ENCODE results near the gene HIVEP3. TPM values are rescaled to one million over a fixed set of nuclear protein-coding genes. Genes with fewer than 3 reads are reported as not detected.

HIVEP3 gene
- polyA plus RNA-seq, 4 donors: 0.67 to 3.8 (median 1.8) TPM

DNA sequence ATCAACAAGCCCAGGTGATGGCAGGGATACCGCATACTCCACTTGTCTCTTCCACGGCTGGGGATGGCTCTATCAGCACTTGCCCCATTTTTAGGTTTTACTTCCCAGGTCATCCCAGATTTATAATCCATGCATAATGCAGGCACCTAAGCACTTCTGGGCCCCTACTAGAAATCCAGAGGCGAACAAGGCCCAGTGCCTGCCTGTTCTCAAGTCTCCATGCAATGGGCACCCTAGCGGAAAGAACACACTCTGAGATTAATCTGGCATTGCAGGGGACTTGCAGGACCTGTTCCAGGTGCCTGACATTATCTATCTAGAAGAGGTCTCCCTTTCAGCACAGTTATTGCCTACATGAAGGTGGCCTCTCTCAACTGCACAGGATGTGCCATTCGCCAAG lies 39.8 kb downstream of the HIVEP3 start:
- no peaks in the 10 kb centered on the region for H3K36me3 ChIP-seq (ENCODE audit: control insufficient read depth in 3 of 3, insufficient read depth in 2 of 3, low read depth in 1 of 3, low read length in 3 of 3)
- WGBS, 3 donors: 94 to 98% (median 95%) methylated on average over 5 of the region's 5 CpGs
- H3K9me3 ChIP-seq (ENCODE audit: control insufficient read depth in 2 of 2, insufficient read depth in 1 of 2, low read depth in 1 of 2, low read length in 1 of 2): no peaks in the 10 kb centered on the region
- FAIRE-seq: no peak
- no peaks in the 10 kb centered on the region for H3K27me3 ChIP-seq (ENCODE audit: control insufficient read depth in 3 of 3, insufficient read depth in 3 of 3, low read length in 3 of 3)
- H3K4me1 ChIP-seq (ENCODE audit: control insufficient read depth in 3 of 3, insufficient read depth in 2 of 3, low read depth in 1 of 3, low read length in 2 of 3): peaks cover 0 to 6% (median 4%) of the 10 kb centered on the region in 3 donors
- H3K27ac ChIP-seq (ENCODE audit: low read depth in 1 of 3, low read length in 2 of 3): no peak overlapping the region
- H3K4me3 ChIP-seq (ENCODE audit: low read depth in 1 of 3, low read length in 3 of 3): no peak overlapping the region
- DNase-seq: no peak

DNA sequence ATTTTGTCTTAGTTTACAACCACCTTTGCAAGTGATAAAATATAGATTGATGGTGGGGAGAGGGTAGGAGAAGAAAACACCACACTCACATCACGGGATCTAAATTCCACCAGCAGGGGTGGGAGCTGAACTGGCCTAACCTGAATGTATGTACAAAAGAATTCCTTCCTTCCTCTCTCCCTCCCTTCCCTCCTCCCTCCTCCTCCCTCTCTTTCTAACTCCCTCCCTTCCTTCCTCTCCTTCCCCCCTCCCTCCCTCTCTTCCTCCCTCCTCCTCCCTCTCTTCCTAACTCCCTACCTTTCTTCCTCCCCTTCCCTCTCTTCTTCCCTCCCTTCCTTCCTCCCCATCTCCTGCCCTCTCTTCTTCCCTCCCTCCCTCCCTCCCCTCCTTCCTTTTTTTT lies 40.2 kb downstream of the HIVEP3 start:
- Histone ChIP-seq H3K9me3 (ENCODE audit: control insufficient read depth in 2 of 2, insufficient read depth in 1 of 2, low read depth in 1 of 2, low read length in 1 of 2) (no peaks in the 10 kb centered on the region), H3K4me3 (ENCODE audit: low read depth in 1 of 3, low read length in 3 of 3) (no peak overlapping the region), H3K27ac (ENCODE audit: low read depth in 1 of 3, low read length in 2 of 3) (no peak overlapping the region), H3K36me3 (ENCODE audit: control insufficient read depth in 3 of 3, insufficient read depth in 2 of 3, low read depth in 1 of 3, low read length in 3 of 3) (no peaks in the 10 kb centered on the region), H3K27me3 (ENCODE audit: control insufficient read depth in 3 of 3, insufficient read depth in 3 of 3, low read length in 3 of 3) (no peaks in the 10 kb centered on the region), H3K4me1 (ENCODE audit: control insufficient read depth in 3 of 3, insufficient read depth in 2 of 3, low read depth in 1 of 3, low read length in 2 of 3) (peaks cover 0 to 6% (median 4%) of the 10 kb centered on the region in 3 donors)
- WGBS, 3 donors: 84 to 97% (median 92%) methylated on average over 1 of the region's 1 CpG
- FAIRE-seq (no peak), DNase-seq (no peak)

DNA sequence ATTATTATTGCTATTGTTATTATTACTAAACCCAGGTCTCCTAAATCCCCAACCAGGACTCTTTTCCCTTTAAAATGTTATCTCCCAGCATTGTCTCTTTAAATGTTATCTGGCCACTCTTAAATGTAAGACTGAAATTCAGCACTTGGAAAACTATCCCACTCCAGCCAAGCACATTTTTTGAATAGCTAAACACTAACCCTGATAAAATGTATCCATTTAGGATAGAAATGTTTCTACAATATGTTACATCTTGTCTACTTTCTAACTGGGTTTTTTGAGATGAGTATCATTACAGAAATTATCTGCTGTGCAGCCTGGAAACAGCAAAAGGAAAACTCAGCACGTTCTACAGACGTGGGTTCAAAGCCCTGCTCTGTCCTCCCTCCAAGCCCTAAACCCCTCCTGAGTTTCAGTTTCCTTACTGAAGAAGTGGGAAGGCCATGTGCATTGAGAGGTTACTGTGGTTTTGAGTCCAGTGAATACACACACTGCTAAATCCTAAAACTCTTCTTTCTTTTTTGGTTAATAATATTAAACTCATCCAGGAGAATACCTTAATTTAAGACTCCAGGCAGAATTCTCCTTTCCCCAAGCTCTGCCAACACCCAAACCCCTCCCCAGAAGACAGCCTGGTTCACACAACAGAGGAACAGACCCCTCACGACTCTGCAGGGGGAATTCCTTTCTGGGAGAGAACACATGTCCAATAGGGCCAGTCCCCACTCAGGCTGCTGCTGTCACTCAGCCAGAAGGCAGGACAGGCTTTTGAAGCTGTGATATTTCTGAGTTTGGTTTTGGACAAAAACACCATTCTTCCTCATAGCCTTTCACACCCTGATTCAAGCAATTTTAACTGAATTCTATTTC lies 41.9 kb downstream of the HIVEP3 start:
- Histone ChIP-seq H3K27me3 (ENCODE audit: control insufficient read depth in 3 of 3, insufficient read depth in 3 of 3, low read length in 3 of 3) (no peaks in the 10 kb centered on the region), H3K4me1 (ENCODE audit: control insufficient read depth in 3 of 3, insufficient read depth in 2 of 3, low read depth in 1 of 3, low read length in 2 of 3) (no peaks in the 10 kb centered on the region), H3K9me3 (ENCODE audit: control insufficient read depth in 2 of 2, insufficient read depth in 1 of 2, low read depth in 1 of 2, low read length in 1 of 2) (no peaks in the 10 kb centered on the region), H3K27ac (ENCODE audit: low read depth in 1 of 3, low read length in 2 of 3) (no peak overlapping the region), H3K4me3 (ENCODE audit: low read depth in 1 of 3, low read length in 3 of 3) (no peak overlapping the region), H3K36me3 (ENCODE audit: control insufficient read depth in 3 of 3, insufficient read depth in 2 of 3, low read depth in 1 of 3, low read length in 3 of 3) (no peaks in the 10 kb centered on the region)
- DNase-seq: no peak
- WGBS, 3 donors: 26 to 49% (median 49%) methylated on average over 3 of the region's 3 CpGs
- FAIRE-seq: no peak

DNA sequence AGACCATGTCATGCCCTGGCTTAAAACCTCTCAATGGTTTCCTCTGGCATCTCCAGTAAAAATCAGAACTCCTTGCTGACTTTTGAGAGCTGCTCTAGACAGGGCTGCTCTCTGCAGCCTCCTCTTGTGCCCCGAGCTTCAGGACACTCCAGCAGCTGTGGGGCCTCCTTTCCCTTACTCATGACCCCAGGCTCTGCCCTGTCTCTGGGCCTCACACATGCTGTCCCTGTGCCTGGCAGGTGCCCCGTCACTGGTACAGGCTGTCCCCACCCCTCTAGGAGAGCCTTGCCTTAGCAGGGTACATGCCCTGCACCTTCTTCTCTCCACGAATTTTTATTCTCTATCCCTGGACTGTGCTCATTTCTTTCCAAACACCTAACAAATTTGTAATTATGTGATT lies 43.2 kb downstream of the HIVEP3 start:
- Histone ChIP-seq H3K9me3 (ENCODE audit: control insufficient read depth in 2 of 2, insufficient read depth in 1 of 2, low read depth in 1 of 2, low read length in 1 of 2) (no peaks in the 10 kb centered on the region), H3K4me1 (ENCODE audit: control insufficient read depth in 3 of 3, insufficient read depth in 2 of 3, low read depth in 1 of 3, low read length in 2 of 3) (no peaks in the 10 kb centered on the region), H3K4me3 (ENCODE audit: low read depth in 1 of 3, low read length in 3 of 3) (no peak overlapping the region), H3K36me3 (ENCODE audit: control insufficient read depth in 3 of 3, insufficient read depth in 2 of 3, low read depth in 1 of 3, low read length in 3 of 3) (no peaks in the 10 kb centered on the region), H3K27me3 (ENCODE audit: control insufficient read depth in 3 of 3, insufficient read depth in 3 of 3, low read length in 3 of 3) (no peaks in the 10 kb centered on the region), H3K27ac (ENCODE audit: low read depth in 1 of 3, low read length in 2 of 3) (no peak overlapping the region)
- DNase-seq: no peak
- 58 to 69% (median 59%) methylated on average over 3 of the region's 3 CpGs for WGBS, 3 donors
- FAIRE-seq: no peak

DNA sequence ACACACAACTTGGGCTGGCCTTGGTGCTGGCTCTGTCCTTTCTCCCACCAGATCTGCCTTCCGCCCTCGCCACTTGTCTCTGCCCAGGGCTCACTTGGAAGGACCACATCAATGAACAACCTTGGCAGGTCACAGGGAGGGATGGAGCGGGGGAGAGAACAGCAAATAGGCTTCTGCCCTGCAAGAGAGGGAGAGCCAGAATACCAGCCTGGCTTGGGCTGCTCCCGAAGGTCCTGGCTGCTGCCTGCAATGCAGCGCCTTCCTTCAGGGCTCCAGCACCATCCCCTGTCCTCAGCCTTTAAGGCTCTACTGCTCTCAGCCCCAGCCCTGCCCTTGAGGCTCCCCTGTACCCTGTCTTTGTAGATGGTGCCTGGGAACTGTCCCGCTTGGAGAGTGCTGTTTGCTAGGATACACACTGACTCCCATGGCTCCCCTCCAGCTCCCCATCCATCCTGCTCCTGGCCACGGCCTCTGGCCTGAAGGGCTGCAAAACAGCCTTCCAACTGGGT lies 43.8 kb downstream of the HIVEP3 start:
- no peak for FAIRE-seq
- H3K4me1 ChIP-seq (ENCODE audit: control insufficient read depth in 3 of 3, insufficient read depth in 2 of 3, low read depth in 1 of 3, low read length in 2 of 3): no peaks in the 10 kb centered on the region
- no peaks in the 10 kb centered on the region for H3K27me3 ChIP-seq (ENCODE audit: control insufficient read depth in 3 of 3, insufficient read depth in 3 of 3, low read length in 3 of 3)
- WGBS, 3 donors: 84 to 88% (median 84%) methylated on average over 7 of the region's 7 CpGs
- H3K36me3 ChIP-seq (ENCODE audit: control insufficient read depth in 3 of 3, insufficient read depth in 2 of 3, low read depth in 1 of 3, low read length in 3 of 3): no peaks in the 10 kb centered on the region
- no peak overlapping the region for H3K27ac ChIP-seq (ENCODE audit: low read depth in 1 of 3, low read length in 2 of 3)
- no peak overlapping the region for H3K4me3 ChIP-seq (ENCODE audit: low read depth in 1 of 3, low read length in 3 of 3)
- DNase-seq: no peak
- H3K9me3 ChIP-seq (ENCODE audit: control insufficient read depth in 2 of 2, insufficient read depth in 1 of 2, low read depth in 1 of 2, low read length in 1 of 2): no peaks in the 10 kb centered on the region

DNA sequence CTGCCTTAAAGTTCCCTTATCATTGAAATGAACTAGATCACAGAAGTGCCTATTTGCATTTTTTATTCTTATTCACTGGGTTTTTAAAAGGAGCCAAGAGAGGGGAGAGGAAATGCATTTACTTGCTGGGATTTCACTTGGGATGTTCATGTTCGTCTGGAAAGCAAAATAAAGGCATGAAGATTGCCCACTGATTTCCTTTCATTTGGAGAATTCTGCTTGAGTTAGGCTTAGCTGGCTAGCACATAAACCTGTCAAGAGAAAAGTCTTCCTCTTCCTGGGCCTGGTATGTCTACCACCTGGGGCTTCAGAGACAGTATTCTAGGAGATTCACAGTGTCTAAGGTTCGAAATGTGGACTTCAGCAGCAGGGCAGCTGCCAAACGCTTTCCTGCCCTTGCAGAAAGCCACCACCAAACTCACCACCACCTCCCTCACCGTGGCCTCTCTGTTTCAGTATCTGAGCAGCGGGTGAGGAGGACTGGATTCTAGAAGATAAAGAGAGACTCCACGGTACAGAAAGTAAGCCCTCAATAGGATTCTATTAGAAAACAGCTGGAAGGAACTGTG lies 44.5 kb downstream of the HIVEP3 start:
- H3K27ac ChIP-seq (ENCODE audit: low read depth in 1 of 3, low read length in 2 of 3): no peak overlapping the region
- no peaks in the 10 kb centered on the region for H3K9me3 ChIP-seq (ENCODE audit: control insufficient read depth in 2 of 2, insufficient read depth in 1 of 2, low read depth in 1 of 2, low read length in 1 of 2)
- WGBS, 3 donors: 78 to 79% (median 79%) methylated on average over 6 of the region's 6 CpGs
- no peak overlapping the region for H3K4me3 ChIP-seq (ENCODE audit: low read depth in 1 of 3, low read length in 3 of 3)
- FAIRE-seq (no peak), DNase-seq (no peak)
- no peaks in the 10 kb centered on the region for H3K4me1 ChIP-seq (ENCODE audit: control insufficient read depth in 3 of 3, insufficient read depth in 2 of 3, low read depth in 1 of 3, low read length in 2 of 3)
- no peaks in the 10 kb centered on the region for H3K27me3 ChIP-seq (ENCODE audit: control insufficient read depth in 3 of 3, insufficient read depth in 3 of 3, low read length in 3 of 3)
- H3K36me3 ChIP-seq (ENCODE audit: control insufficient read depth in 3 of 3, insufficient read depth in 2 of 3, low read depth in 1 of 3, low read length in 3 of 3): no peaks in the 10 kb centered on the region

DNA sequence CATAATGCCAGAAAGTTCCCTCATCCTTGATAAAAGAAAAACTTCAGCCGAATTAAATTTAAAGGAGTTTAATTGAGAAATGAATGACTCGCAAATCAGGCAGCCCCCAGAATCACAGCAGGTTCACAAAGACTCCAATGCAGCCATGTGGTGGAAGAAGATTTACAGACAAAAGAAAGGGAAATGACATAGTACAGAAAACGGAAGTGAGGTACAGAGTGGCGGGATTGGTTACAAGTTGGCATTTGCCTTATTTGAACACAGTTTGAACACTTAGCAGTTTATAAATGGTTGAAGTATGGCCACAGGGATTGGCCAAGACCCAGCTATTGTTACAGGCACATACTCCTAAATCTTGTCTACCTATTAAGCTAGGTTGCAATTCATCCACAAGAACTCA lies 46.6 kb downstream of the HIVEP3 start:
- FAIRE-seq: no peak

DNA sequence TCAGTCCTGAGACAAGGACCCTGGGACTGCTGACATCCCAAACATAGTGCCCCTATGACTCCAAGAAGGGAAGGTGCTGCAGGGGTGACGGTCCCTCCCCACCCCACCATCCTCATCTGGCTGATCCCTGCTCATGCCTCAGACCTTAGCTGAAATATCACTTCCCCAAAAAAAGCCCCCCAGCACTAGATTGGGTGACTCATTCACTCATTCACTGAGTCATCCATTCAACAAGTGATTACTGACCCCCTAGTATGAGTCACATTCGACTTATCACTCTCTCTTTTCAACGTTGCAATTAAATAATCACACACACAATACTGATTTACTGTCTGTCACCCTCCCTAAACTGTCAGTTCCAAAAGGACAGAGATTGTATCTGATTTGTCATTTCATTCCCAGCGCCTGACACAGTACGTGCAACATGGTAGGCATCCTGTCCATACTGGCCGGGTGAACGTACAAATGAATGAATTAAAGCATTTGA lies 48.6 kb downstream of the HIVEP3 start:
- H3K27me3 ChIP-seq (ENCODE audit: control insufficient read depth in 3 of 3, insufficient read depth in 3 of 3, low read length in 3 of 3): no peaks in the 10 kb centered on the region
- no peak overlapping the region for H3K4me3 ChIP-seq (ENCODE audit: low read depth in 1 of 3, low read length in 3 of 3)
- no peak overlapping the region for H3K27ac ChIP-seq (ENCODE audit: low read depth in 1 of 3, low read length in 2 of 3)
- no peak for FAIRE-seq
- no peaks in the 10 kb centered on the region for H3K9me3 ChIP-seq (ENCODE audit: control insufficient read depth in 2 of 2, insufficient read depth in 1 of 2, low read depth in 1 of 2, low read length in 1 of 2)
- no peak for DNase-seq
- no peaks in the 10 kb centered on the region for H3K4me1 ChIP-seq (ENCODE audit: control insufficient read depth in 3 of 3, insufficient read depth in 2 of 3, low read depth in 1 of 3, low read length in 2 of 3)
- no peaks in the 10 kb centered on the region for H3K36me3 ChIP-seq (ENCODE audit: control insufficient read depth in 3 of 3, insufficient read depth in 2 of 3, low read depth in 1 of 3, low read length in 3 of 3)
- WGBS, 3 donors: 35 to 55% (median 44%) methylated on average over 7 of the region's 7 CpGs

More for the DNA sequence above, 46.6 kb downstream of the HIVEP3 start:
- Histone ChIP-seq H3K9me3 (ENCODE audit: control insufficient read depth in 2 of 2, insufficient read depth in 1 of 2, low read depth in 1 of 2, low read length in 1 of 2) (no peaks in the 10 kb centered on the region), H3K36me3 (ENCODE audit: control insufficient read depth in 3 of 3, insufficient read depth in 2 of 3, low read depth in 1 of 3, low read length in 3 of 3) (no peaks in the 10 kb centered on the region), H3K27ac (ENCODE audit: low read depth in 1 of 3, low read length in 2 of 3) (no peak overlapping the region), H3K4me1 (ENCODE audit: control insufficient read depth in 3 of 3, insufficient read depth in 2 of 3, low read depth in 1 of 3, low read length in 2 of 3) (no peaks in the 10 kb centered on the region), H3K27me3 (ENCODE audit: control insufficient read depth in 3 of 3, insufficient read depth in 3 of 3, low read length in 3 of 3) (no peaks in the 10 kb centered on the region), H3K4me3 (ENCODE audit: low read depth in 1 of 3, low read length in 3 of 3) (no peak overlapping the region)
- WGBS, 3 donors: 82 to 94% (median 91%) methylated on average over 4 of the region's 4 CpGs
- DNase-seq: no peak

All from small intestine (tissue), 7 donors.